ENCODE data around the gene PLA2G4B. TPM values are rescaled to one million over a fixed set of nuclear protein-coding genes. Genes with fewer than 3 reads are reported as not detected.

The PLA2G4B gene
- polyA plus RNA-seq, 1 donor (not counting 4 experiments of a cell fraction or from before 2014, with no cell fraction given): 8.6 TPM

DNA sequence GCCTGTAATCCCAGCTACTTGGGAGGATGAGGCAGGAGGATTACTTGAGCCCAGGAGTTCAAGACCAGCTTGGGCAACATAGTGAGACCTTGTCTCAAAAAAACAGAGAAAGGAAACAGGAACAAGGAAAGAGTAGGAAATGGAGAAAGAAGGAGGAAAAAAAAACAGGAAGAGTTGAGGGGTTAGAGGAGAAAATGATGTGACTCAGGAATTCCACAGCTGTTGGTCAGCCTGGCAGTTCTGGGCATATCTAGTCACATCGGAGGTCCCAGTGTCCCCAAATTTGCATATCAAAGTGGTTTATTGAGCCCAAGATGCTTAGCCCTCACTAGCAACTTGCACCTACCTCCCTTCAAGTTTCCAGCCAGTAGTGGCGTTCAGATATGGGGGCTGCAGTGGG lies 29.5 kb upstream of the PLA2G4B start:
- no peak for DNase-seq (ENCODE audit: low read depth, low spot score)
- peak overlapping the region; percentile 59 for H3K27ac ChIP-seq (ENCODE audit: control insufficient read depth, insufficient read depth, low read length)
- dilution Hi-C loops (cut with MboI; ENCODE audit: extremely low pct_ligation_motif_present, low sequenced_read_pairs): no loop called here

GRCh38 chr15:41809526-41810220 lies 29.0 kb upstream of the PLA2G4B start:
- no peaks in the 10 kb centered on the region for H4K20me1 ChIP-seq (ENCODE audit: control insufficient read depth, extremely low read depth, insufficient read depth, low read length)
- peaks cover 31 to 63% of the 10 kb centered on the region in 2 experiments for H3K36me3 ChIP-seq (ENCODE audit: control insufficient read depth in 2 of 2, extremely low read depth in 1 of 2, insufficient read depth in 2 of 2, low read length in 2 of 2)
- no peak for FAIRE-seq
- no peak for DNase-seq (ENCODE audit: low read depth, low spot score)
- H2AFZ ChIP-seq (ENCODE audit: control insufficient read depth, low read length): no peak overlapping the region
- peak overlapping the region; percentile 59 for H3K27ac ChIP-seq (ENCODE audit: control insufficient read depth, insufficient read depth, low read length)
- peak overlapping the region; percentile 39 for H3K4me2 ChIP-seq (ENCODE audit: control insufficient read depth, extremely low read depth, insufficient read depth, low read depth, low read length)
- H3K9me3 ChIP-seq (ENCODE audit: control insufficient read depth, low read depth, low read length): no peaks in the 10 kb centered on the region
- TF ChIP-seq CTCF (optimal IDR thresholded peaks at IDR 0.05 in 1 of 3, IDR thresholded peaks at IDR 0.05 in 1 of 3, conservative IDR thresholded peaks at IDR 0.05 in 1 of 3; ENCODE audit: extremely low read depth in 1 of 3, insufficient read depth in 2 of 3, low read length in 3 of 3) (no peak), EZH2 (IDR thresholded peaks at IDR 0.05; ENCODE audit: low read length) (no peak)
- H3K79me2 ChIP-seq (ENCODE audit: control insufficient read depth, insufficient read depth, low read length): peaks cover 55% of the 10 kb centered on the region
- no peaks in the 10 kb centered on the region for H3K27me3 ChIP-seq (ENCODE audit: control insufficient read depth, extremely low read depth, insufficient read depth, low read length)
- peak overlapping the region; percentile 42 for H3K9ac ChIP-seq (ENCODE audit: control insufficient read depth, extremely low read depth, insufficient read depth, low read length)
- peaks cover 47% of the 10 kb centered on the region for H3K4me1 ChIP-seq (ENCODE audit: control insufficient read depth, extremely low read depth, insufficient read depth, low read length)
- dilution Hi-C loops (cut with MboI; ENCODE audit: extremely low pct_ligation_motif_present, low sequenced_read_pairs): no loop called here
- H3K9me1 ChIP-seq (ENCODE audit: control insufficient read depth, extremely low read depth, insufficient read depth, low read length): no peaks in the 10 kb centered on the region
- no peak overlapping the region for H3K4me3 ChIP-seq (ENCODE audit: control insufficient read depth in 2 of 3, extremely low read depth in 1 of 3, insufficient read depth in 2 of 3, low read depth in 1 of 3, low read length in 3 of 3)

More for the DNA sequence above, 29.5 kb upstream of the PLA2G4B start:
- TF ChIP-seq EZH2 (IDR thresholded peaks at IDR 0.05; ENCODE audit: low read length) (no peak), CTCF (optimal IDR thresholded peaks at IDR 0.05 in 1 of 3, IDR thresholded peaks at IDR 0.05 in 1 of 3, conservative IDR thresholded peaks at IDR 0.05 in 1 of 3; ENCODE audit: extremely low read depth in 1 of 3, insufficient read depth in 2 of 3, low read length in 3 of 3) (no peak)
- peaks cover 28 to 58% of the 10 kb centered on the region in 2 experiments for H3K36me3 ChIP-seq (ENCODE audit: control insufficient read depth in 2 of 2, extremely low read depth in 1 of 2, insufficient read depth in 2 of 2, low read length in 2 of 2)
- no peaks in the 10 kb centered on the region for H3K9me1 ChIP-seq (ENCODE audit: control insufficient read depth, extremely low read depth, insufficient read depth, low read length)
- H3K9ac ChIP-seq (ENCODE audit: control insufficient read depth, extremely low read depth, insufficient read depth, low read length): peak overlapping the region; percentile 42
- peak; percentile 75 for FAIRE-seq
- H2AFZ ChIP-seq (ENCODE audit: control insufficient read depth, low read length): no peak overlapping the region
- H3K27me3 ChIP-seq (ENCODE audit: control insufficient read depth, extremely low read depth, insufficient read depth, low read length): no peaks in the 10 kb centered on the region
- peaks cover 52% of the 10 kb centered on the region for H3K4me1 ChIP-seq (ENCODE audit: control insufficient read depth, extremely low read depth, insufficient read depth, low read length)
- H3K4me3 ChIP-seq (ENCODE audit: control insufficient read depth in 2 of 3, extremely low read depth in 1 of 3, insufficient read depth in 2 of 3, low read depth in 1 of 3, low read length in 3 of 3): no peak overlapping the region
- H3K79me2 ChIP-seq (ENCODE audit: control insufficient read depth, insufficient read depth, low read length): peaks cover 52% of the 10 kb centered on the region
- no peaks in the 10 kb centered on the region for H3K9me3 ChIP-seq (ENCODE audit: control insufficient read depth, low read depth, low read length)
- H4K20me1 ChIP-seq (ENCODE audit: control insufficient read depth, extremely low read depth, insufficient read depth, low read length): no peaks in the 10 kb centered on the region
- H3K4me2 ChIP-seq (ENCODE audit: control insufficient read depth, extremely low read depth, insufficient read depth, low read depth, low read length): peak overlapping the region; percentile 39

Measured in keratinocyte (primary cell).